Frontal cortex (tissue), 4 donors: ENCODE measurements around the gene RALGDS. TPM values are rescaled to one million over a fixed set of nuclear protein-coding genes. Genes with fewer than 3 reads are reported as not detected.
"Not testable (repeated sequence)": the region's sequence is repeated elsewhere in the genome, so short reads cannot be mapped to it uniquely, and the experiment has no call there.

Experiments
- DNase-seq, 2 donors: peaks; one replicate each; pipeline ENCODE4 v3.0.0; 2012; ENCODE audit warnings: low spot score in 2 of 2
- FAIRE-seq: peaks from 2 replicates; lab custom pipeline; 2012; peaks lifted over from hg19 to GRCh38; lab: Jason Lieb, UNC
- total RNA-seq: library from RNA; depleted of rRNA; stranded (reverse); fragments of >200 nt; gene quantifications from one replicate; pipeline ENCODE4 v1.2.3, GENCODE V29; 2014
- donor health status: control.
- donor health status: control.
- donor health status: control.

Gene RALGDS
- 79.9 TPM for total RNA-seq

GRCh38 chr9:133121198-133121914, at the start of gene RALGDS:
RALGDS (minus strand) TSS chr9:133121240; CDS start chr9:133121154, 86 bp downstream.
- no peak for FAIRE-seq
- DNase-seq, result peak; percentile 96 to 97

DNA sequence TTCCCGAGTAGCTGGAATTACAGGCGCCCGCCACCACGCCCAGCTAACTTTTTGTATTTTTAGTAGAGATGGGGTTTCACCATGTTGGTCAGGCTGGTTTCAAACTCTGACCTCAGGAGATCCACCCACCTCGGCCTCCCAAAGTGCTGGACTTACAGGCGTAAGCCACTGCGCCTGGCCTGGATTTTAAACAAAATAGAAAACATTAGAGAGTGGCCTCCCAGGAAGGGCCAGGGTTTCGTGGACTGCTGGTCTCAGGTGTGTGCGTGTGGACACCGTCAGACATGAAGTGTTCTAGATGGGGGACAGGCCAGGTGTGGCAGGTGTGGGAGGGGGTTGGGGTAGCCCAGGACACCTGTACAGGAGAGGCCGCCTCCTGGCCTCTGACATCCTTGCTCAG, 49.7 kb upstream of the RALGDS start:
- FAIRE-seq, result no peak
- DNase-seq, result no peak

DNA sequence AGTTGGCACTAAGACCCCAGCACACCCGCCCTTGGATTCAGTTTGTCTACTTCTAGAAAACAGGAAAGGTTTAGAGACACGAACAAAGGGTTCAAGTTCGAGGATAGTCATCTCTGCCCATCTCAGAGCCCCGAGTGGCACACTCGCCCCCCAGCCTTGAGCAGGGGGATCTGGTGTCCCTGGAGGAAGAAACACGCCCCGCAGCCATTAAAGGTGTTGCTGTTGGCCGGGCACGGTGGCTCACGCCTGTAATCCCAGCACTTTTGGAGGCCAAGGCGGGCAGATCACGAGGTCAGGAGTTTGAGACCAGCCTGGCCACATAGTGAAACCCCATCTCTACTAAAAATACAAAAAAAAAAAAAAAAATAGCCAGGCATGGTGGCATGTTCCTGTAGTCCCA, 48.6 kb upstream of the RALGDS start:
- FAIRE-seq, DNase-seq: not testable (repeated sequence)

GRCh38 chr9:133169102-133169501, 48.1 kb upstream of the RALGDS start:
- no peak for FAIRE-seq
- no peak for DNase-seq

GRCh38 chr9:133168432-133168831, 47.4 kb upstream of the RALGDS start:
- FAIRE-seq (no peak), DNase-seq (no peak)

- no peak for DNase-seq
- FAIRE-seq, result no peak
Measured at GRCh38 chr9:133167769-133168168, 46.7 kb upstream of the RALGDS start.

GRCh38 chr9:133167096-133167730, 46.2 kb upstream of the RALGDS start:
- no peak for FAIRE-seq
- no peak for DNase-seq

DNA sequence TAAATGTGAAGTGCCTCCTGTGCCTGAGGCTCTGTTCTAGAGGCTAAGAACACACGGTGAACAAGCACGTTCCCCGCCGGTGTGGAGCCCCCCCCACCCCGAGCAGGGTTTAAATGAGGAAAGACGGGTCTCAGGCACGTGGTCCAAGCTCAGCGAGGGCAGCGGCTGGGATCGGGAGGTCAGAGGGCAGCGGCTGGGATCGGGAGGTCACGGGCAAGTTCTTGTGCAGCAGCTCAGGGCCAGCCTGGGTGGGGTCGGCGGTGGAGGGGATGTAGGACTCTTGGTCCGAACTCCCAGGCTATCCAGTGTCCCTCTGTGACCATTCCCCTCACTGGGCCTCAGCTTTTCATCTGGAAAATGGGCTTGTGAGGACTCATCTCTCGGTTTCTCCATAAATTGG, 45.4 kb upstream of the RALGDS start:
- DNase-seq, result no peak
- FAIRE-seq, result no peak

DNA sequence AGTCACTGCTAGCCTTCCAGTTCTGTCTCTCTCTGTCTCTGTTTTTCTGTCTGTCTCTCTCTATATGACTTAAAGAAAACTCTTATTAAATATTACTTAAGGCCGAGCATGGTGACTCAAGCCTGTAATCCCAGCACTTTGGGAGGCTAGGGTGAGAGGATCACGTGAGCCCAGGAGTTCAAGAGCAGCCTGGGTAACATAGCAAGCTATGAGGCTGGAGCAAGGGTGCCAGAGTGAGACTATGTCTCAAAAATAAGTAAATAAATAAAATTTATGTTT, 44.4 kb upstream of the RALGDS start:
- FAIRE-seq, result no peak
- no peak for DNase-seq

- FAIRE-seq (no peak), DNase-seq (no peak)
Measured at GRCh38 chr9:133164191-133164590, 43.2 kb upstream of the RALGDS start.

GRCh38 chr9:133163504-133164172, 42.6 kb upstream of the RALGDS start, which contains the start of gene GBGT1:
GBGT1 (minus strand) TSS chr9:133163914; CDS start chr9:133162412, 1,502 bp downstream.
- peak; percentile 70 to 81 for DNase-seq
- FAIRE-seq, result no peak

DNA sequence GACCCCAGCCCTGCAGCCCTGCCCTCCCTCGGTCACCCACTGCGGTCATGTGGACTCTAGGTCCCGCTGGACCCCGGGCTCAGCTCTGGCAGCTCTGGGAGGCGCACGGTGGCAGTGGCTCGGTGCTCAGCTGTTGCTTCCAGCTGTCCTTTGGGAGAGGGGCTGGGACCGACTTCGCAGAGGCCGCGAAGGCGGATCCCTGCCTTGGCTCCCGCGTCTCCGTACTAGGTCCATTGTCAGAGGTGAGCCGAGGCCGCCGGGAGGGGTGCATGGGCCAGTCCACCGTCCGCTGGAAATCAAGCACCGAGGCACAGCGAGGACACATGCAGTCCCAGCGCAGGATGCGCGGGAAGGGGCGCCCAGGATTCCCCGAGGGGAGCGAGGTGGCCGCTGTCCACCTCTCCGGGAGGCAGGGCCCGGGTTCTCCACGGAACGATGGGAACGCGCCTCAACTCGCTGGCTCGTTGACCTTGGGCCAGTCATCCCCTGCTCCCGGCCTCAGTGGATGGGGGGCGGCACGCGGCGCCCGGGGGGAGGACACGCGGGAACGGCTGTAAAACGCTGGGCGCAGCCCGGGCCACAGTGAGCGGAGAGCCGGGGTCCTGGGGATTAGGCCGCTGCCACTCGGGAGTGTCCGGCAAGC, 41.9 kb upstream of the RALGDS start:
- FAIRE-seq (no peak), DNase-seq (no peak)

DNA sequence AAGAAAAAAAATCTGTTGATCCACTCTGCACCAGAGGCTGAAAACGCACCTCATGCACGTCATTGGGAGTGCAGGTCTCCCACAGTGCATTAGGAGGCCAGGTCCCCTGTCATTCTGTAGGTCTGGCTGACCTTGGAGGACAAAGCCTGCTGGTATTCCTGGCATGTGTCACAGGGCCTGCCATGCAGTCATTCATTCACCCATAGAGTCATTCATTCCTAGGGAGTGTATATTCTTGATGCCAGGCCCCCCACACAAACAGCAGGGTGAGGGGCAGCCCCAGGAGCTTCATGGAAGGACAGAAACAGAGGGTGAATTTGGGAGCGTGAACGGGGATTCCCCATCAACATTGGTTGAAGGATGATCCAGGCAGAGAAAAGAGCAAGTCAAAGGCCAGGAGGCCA, 40.5 kb upstream of the RALGDS start:
- DNase-seq, result no peak
- no peak for FAIRE-seq

- DNase-seq (peak; percentile 67 to 83), FAIRE-seq (no peak)
Measured at GRCh38 chr9:133160742-133161546, 39.9 kb upstream of the RALGDS start.

DNA sequence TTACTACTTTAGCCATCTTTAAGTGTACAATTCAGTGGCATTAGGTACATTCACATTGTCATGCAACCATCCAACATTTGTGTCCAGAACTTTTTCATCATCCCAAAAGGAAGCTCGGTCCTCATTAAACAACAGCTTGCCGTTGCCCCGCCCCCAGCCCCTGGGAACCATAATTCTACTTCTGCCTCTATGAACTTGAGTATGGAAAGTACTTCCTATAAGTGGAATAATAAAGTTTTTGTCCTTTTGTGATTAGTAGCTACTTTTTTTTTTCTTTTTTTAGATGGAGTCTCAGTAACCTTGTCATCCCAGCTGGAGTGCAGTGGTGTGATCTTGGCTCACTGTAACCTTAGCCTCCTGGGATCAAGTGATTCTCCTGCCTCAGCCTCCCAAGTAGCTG, 37.7 kb upstream of the RALGDS start:
- DNase-seq (no peak), FAIRE-seq (no peak)

GRCh38 chr9:133155156-133155555, 34.1 kb upstream of the RALGDS start:
- FAIRE-seq (no peak), DNase-seq (no peak)

GRCh38 chr9:133154097-133154989, 33.3 kb upstream of the RALGDS start:
- DNase-seq (no peak), FAIRE-seq (no peak)

DNA sequence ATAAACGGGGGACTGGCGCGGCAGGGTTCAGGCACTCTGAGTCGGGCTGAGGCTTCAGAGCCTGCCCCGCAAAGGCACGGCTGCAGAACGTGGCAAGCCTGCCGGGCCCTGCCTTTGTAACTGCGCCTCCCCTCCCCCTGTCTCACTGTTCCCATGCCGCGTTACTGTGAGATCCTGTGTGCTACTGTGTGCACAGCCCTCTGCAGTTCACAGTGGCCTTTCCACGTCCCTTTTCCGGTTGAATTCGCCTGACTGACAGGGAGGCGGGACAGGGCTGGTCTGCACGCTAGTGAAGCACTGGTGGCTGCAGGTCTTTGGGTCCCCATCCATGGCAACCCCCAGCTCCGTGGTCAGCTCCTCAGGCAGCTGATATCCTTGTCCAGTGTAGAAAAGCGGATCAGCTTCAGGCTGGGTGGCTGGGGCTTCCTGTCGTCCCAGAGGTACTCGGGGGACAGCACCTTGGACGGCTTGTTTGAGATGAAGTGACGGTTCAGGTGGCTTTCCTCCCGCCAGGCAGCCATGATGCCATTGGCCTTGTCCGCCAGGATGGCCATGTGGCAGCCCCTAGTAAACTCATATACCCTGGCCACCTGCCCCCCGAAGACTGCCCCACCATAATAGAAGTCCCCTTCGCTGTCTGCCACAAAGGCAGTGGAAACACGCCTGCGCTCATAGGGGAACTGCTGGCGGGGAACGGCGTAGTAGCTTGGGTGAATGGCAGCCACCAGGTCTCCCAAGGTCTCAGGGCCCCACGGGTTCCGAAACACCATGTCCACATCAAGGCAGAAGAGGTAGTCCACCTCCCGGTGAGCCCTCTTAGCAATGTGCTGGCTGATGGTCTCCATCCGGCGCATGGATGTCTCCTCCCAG, 32.4 kb upstream of the RALGDS start:
- DNase-seq (no peak), FAIRE-seq (no peak)
